ENCODE results near the gene CLEC3B. TPM values are rescaled to one million over a fixed set of nuclear protein-coding genes. Genes with fewer than 3 reads are reported as not detected.
"Not testable (repeated sequence)": the region's sequence is repeated elsewhere in the genome, so short reads cannot be mapped to it uniquely, and the experiment has no call there.

The CLEC3B gene
- total RNA-seq, 1 donor from 2014 or later, result 26.0 TPM

DNA sequence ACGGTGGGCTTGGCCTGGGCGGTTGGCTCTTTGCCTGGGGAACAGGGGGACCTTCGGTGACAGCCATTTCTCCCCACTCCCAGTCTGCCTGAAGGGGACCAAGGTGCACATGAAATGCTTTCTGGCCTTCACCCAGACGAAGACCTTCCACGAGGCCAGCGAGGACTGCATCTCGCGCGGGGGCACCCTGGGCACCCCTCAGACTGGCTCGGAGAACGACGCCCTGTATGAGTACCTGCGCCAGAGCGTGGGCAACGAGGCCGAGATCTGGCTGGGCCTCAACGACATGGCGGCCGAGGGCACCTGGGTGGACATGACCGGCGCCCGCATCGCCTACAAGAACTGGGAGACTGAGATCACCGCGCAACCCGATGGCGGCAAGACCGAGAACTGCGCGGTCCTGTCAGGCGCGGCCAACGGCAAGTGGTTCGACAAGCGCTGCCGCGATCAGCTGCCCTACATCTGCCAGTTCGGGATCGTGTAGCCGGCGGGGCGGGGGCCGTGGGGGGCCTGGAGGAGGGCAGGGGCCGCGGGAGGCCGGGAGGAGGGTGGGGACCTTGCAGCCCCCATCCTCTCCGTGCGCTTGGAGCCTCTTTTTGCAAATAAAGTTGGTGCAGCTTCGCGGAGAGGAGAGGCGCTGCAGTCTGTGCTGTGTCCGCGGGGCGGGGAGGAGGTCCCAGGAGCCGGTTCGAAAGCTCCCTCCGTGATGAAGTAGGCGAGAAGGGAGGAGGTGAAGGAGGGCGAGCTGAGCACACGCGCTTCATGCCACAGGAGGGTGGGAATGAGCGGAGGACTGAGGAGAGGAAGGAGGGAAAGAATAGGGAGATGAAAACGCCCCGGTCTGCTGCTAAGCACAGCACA, 9.6 kb downstream of the CLEC3B start:
- DNase-seq, result no peak

DNA sequence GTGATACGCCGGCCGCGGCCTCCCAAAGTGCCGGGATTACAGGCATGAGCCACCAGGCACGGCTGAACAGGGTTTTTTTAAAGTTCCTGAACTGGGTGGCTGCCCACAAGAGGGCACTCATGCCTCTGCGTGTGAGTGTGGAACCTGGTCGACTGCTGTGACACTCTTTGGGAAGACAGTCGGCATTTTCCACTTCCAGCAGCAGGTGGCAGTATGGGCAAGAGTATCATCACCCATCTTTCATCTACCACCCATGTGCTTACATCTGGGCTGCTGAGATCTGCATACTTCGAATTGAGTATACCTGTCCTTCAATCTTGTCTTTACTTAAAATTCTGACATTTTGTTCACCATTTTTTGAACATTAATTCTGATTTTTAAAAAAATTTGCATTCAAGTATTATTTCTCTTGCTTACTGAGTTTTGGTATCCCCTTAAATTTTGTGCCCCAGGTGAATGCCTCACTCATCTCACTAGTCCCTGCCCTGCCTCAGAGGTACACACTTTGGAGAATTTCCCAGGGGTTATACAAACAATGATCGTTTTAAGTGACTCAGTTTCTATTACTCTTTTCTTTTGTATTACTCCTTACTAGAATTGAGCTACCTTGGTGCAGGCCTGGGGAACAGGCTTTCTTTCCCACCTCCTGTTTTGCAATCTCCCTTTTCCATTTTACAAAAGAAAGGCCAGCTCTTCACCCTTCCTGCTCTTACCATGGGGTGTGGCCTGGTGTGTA, 11.8 kb downstream of the CLEC3B start:
- peak; percentile 87 for DNase-seq

DNA sequence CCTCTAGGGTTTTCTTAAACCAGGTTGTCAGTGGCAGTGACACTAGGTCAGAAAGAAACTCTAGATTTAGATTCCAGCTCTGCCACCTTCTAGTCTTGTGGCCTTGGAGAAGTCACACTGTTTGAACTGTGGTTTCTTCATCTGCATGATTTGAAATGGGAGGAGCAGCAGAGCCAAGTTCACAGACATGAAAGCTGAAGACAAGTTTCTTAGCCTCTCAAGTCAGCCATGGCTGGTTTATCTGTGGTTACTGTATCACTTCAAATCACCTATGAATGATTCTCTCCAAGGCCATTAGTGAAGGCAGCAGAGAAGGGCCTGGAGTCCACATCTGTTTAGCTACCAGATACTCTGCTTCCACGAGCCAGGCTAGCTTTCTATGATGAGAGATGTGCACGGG, 15.6 kb downstream of the CLEC3B start:
- DNase-seq, result no peak

DNA sequence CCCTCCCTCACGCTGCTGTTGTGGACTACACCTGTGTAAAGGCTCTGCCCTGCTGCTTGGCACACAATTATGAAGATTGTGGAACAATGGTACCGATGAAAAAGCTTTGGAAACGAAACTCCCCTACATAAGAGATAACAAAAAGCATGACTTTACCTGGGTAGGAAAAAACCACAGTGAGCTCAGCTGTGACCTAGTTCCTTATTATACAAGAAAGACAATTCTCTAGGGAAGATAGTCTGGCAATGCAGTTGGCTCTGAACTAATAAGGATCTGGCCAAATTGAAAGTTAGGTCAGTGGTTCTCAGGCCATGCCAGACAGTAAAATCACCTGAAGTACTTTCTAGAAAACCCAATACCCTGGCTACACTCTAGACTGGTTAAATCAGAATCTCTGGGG, 16.1 kb downstream of the CLEC3B start:
- no peak for DNase-seq

DNA sequence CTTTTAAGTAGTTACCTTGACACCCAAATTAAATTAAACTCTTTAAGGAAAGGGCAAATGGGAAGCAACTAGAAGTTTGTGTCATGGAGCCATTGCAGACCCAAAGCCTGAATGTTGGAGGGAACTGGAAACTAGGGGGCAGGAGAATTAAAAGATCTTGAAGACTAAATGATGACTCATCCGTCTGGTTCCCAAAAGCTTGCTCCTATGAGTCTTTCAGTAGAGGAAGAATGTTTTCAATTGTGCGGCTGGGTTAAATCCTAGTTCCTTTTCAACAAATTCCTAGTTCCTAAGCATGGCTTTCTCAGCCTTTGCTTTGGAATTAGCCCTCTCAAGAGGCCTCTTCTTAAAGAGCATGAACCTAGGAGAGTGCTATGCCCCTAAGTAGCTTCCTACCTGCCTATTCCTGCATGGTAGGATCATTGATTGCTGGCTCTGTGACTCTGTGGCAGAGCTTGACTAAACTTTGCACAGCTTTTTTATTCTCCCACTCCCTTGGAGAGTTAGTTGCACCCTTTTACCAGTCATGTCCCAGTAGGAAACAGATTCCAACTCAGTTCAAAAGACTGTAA, 17.7 kb downstream of the CLEC3B start:
- no peak for DNase-seq

DNA sequence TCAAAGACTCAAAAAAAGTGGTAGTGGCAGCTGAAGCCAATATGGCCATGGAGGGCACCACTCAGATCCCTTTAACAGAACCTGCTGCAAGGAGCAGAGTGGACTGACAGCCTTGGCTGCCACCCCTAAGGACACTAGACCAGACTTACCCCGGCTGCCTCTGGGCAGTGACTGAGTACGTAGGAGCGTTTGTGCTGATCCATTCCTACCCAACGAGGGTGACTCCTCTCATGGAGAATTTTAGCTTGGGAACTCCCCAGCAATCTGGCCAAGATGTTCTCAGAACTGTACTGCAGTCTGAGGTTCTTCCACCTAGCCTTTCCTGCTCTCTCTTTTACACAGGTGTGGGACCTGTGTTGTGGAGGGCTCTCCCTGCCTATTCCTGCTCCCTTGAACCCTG, 22.1 kb downstream of the CLEC3B start:
- DNase-seq, result no peak

DNA sequence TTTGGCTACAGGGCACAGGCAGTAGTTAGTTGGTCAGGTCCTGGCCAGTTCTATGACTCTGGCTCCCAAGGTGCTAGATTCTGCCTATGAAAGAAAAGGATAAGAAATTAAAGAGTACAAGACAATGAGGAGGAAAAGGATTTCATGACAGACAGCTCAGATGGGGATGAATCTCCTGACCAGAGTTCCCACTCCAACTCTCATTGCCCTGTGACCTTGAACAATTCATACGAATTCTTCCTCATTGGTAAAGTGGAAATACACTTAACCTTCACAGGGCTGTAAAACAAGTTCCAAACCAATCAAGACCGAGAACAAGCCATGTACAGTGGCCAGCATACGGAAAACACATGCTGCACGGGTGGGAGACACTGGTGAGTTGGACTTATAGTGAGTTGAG, 23.7 kb downstream of the CLEC3B start:
- DNase-seq, result no peak

DNA sequence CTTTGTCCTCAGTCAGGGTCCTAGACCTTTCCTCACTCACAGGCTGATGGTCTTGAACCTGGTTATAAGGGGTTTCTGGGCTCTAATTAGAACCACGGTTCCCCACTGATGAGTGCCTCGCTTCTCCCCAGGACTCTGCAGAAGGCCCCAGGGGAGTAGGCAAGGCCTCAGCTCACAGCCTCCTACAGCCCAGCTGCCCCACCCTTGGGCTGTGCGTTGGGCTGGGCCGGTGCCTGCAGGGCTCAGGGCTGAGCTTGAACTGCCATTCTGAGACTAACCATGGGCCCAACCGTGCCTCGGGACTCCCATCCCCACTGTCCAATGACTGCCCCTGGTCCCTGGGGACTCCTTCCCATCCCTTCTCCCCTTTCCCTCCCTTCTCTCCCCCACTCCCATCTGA, 25.6 kb downstream of the CLEC3B start:
- DNase-seq, result no peak

DNA sequence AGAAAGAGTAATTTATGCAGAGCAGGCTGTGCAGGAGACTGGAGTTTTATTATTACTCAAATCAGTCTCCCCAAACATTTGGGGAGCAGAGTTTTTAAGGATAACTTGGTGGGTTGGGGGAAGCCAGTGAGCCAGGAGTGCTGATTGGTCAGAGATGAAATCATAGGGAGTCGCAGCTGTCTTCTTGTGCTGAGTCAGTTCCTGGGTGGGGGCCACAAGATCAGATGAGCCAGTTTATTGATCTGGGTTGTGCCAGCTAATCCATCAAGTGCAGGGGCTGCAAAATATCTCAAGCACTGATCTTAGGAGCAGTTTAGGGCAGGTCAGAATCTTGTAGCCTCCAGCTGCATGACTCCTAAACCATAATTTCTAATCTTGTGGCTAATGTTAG, 27.7 kb downstream of the CLEC3B start:
- not testable (repeated sequence) for DNase-seq

DNA sequence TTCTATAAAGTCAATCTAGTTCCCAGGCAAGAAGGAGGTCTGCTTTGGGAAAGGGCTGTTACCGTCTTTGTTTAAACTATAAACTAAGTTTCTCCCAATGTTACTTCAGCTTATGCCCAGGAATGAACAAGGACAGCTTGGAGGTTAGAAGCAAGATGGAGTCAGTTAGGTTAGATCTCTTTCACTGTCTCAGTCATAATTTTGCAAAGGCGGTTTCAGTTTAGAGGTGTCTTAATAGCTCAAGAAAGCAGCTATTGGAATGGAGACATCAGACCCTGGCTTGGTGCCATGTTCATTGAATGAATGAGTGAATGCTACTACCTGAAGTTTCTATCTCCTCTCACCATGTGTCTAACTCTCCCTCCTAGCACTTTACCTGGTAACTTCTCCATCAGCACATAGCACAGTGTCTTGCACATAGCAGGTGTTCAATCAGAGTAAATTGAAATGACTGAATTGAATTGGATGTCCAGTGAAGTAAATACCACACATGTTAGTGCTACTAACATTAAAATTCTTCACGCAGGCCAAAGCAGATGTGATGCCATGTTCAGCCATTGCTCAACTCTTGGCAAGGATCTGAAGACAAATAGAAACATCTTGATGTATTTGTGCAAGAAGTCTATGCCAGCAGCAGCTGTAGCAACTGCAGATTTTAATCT, 28.2 kb downstream of the CLEC3B start:
- DNase-seq, result no peak

DNA sequence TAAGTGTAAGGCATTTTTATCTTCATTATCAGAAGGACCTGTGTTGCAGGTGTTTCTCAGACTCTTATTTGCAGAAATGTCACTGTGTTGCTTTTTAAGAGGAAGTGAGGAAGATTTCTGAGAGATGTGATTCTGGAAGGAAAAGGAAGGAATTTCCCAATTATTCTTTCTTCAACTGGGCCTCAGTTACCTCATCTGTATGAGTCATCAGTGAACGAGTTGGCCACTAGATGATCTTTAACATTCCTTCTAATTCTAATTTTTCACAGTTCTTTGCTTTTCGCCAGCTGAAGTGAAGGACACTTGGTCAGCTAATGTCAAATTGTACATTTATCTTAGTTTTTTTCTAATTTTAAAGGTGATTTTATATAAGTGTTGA, 28.9 kb downstream of the CLEC3B start:
- DNase-seq, result no peak

DNA sequence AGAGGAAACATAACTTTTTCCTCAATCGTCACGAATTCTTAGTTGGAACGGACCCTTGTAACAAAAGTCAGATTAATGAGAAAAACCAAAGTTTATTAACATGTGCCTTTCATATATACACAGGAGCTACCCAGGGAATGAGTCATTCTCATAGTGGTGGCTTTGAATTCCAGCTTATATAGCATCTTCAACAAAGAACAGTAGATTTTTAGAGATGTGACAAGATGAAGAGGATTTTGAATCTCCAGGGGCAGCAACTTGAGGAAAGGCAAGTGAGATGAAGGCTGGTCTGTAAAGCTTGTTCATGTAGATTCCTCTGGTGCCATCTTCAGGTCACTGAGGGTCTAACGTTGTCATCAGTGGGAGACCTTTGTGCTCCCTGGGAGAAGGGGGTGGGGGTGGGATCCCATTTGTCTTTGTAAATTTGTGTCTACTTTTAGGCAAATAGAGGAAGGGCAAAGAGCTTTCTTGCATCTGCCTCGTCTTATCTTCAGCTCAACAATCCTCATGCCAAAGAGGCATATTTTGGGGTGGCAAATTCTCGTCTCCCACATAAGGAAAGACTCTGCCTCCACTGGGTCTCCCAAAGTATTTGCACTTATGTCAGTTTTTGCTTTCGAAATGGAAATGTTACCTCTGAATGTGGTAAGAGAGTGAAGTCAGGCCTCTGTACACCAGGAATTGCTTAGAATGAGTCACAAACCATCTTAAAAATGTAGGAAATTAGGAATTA, 29.5 kb downstream of the CLEC3B start:
- no peak for DNase-seq

DNA sequence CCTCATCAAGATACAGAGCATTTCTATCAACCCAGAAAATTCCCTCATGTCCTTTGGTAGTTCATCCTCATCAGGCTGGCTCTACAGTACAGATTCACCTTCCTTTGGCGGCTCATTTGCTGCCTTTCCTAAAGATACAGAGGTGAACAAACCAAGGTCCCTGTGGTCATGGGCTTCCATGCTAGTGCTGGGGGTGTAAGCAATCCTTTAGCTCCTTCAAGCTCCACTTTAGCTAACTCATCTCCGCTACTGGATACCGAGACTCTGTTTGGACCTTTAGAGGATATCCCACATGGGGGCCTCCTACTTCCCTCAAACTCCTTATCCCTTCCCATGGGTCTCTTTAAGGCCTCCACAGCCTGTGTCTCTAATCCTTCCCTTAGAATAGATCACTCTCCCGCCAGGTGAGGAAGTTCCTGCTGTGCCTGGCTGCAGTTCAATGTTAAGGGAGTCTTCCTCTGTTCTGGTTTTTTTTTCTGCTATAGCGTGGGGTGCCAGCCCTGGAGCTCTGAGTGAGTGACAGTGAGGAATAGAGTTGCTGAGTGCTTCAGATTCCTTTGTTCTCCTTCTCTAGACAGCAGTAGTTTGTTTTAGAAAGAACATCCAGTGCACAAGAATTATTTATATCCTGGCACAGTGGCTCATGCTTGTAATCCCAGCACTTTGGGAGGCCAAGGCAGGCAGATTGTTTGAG, 30.7 kb downstream of the CLEC3B start:
- no peak for DNase-seq

DNA sequence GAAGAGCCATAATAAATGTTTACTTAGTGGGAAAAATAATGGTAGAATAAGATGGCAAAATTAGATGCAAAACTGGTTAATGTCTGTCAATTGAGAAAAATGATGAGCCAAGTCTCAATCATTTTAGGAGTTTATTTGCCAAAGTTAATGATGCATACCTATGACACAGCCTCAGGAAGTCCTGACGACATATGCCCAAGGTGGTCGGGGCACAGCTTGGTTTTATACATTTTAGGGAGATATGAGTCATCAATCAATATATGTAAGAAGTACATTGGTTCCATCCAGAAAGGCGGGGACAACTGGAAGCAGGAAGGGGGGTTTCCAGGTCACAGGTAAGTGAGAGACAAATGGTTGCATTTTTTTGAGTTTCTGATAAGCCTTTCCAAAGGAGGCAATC, 31.5 kb downstream of the CLEC3B start:
- no peak for DNase-seq

DNA sequence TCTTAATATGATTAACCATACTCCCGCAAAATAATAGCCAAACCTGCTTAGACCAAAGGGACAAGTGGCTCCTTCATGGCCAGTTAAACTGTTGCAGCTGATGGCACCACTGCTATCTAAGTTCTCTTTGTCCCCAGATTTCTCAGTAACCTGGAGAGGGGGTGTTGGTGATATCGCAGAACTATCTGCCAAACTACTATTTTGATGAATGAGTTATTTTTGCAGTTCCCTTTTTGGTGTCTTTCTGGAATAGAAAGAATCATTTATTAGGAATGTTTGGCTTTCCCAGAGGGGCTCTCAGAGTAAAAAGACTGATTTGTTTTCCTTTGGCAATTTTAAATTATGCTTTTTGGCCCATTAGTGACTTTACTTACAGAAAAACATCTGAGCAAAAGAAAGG, 33.0 kb downstream of the CLEC3B start:
- no peak for DNase-seq

DNA sequence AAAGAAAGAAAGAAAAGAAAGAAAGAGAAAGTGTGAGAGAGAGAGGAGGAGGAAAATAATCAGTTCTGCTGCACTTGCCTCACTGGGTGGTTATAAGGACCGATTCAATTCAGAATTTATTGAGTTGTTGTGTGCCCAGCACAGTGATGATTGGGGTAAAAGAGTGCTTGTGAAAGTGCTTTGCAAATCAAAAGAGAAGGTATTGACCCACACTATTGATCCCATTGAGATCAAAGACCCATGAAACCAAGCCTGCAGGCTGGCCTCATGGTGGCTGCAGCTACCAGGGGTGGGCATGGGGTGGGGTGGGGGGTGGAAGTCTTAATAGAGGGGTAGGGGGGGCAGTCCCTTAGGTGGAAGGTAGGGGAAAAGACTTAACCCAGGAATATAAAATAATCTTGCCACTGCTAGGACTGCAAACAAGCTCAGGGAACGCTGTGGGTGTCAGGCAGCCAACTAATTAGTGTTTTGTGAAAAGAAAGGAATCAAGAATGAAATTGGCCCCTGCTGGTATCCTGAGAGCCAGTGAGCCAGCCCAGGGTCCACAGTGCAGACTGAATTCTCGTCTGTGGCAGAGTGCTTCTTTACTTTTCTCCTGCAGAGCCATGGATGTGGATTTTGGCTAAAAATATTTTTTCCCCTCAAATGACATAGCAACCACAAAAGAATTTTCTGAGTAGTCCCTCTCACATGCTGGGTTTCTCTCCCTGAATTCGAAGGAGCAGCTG, 34.2 kb downstream of the CLEC3B start:
- no peak for DNase-seq

DNA sequence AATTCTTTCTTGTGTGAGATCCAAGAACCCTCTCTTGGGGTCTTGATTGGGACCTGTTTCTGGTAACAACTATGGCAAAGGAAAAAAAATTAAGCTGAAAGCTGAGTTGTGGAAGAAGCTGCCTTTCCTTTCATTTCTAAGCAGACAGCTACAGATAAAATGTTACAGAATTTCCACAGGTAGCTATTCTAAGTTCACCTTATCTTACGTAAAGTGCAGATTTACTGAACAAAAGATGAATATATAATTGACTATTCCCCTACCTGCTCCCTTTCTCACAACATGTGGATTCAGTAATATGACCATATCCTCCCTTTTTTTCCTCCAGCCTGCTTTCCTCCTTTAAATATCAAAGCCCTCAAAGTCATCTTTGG, 36.6 kb downstream of the CLEC3B start:
- DNase-seq, result no peak

DNA sequence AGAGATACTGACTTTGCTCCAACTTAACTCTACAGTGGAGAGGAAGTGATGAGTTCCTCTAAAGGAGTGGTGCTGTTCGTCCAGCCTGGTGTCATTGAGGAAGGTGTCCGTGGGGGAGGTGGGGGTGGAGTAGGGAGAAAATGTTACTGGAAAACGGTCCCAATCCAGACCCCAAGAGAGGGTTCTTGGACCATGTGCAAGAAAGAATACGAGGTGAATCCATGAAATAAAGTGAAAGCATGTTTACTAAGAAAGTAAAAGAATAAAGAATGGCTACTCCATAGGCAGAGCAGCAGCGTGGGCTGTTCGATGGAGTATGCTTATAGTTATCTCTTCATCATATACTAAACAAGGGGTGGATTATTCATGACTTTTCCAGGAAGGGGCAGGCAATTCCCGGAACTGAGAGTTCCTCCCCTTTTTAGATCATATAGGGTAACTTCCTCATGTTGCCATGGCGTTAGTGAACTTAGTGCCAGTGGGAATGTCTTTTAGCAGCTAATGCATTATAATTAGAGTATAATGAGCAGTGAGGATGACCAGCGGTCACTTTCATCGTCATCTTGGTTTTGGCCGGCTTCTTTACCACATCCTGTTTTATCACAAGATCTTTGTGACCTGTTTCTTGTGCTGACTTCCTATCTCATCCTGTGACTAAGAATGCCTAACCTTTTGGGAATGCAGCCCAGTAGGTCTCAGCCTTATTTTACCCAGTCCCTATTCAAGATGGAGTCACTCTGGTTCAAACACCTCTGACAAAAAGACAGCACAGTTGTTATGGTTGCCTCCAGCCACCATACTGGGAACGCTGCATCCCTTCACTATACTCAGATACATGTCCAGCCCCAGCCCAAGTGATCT, 38.6 kb downstream of the CLEC3B start:
- no peak for DNase-seq

DNA sequence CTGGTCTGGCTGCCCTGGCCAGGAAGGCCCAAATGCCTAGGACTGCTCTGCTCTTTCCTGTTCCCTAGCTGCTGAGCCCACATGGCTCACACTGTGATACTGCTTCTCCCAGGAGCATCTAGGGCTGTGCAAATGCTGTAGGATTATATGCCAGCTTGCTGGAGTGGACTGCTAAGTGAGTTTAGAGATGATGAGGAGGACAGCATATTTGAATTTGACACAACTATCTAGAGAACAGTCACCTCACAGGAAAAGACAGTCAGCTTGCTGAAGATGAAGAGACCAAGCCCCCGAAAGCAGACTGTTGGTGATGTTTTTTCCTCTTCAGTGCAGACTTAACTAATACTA, 39.2 kb downstream of the CLEC3B start:
- DNase-seq, result no peak

Data from occipital lobe (tissue), 2 donors.